Lower leg skin (tissue), 3 donors: ENCODE results near the gene PDPR.
"Not testable (repeated sequence)": the region's sequence is repeated elsewhere in the genome, so short reads cannot be mapped to it uniquely, and the experiment has no call there.

ENCODE experiments used
- CTCF ChIP-seq, 3 donors: fragments of 450-650 bp; IDR thresholded peaks; one replicate each; pipeline ENCODE4 v1.5.1; 2016; ENCODE audit warnings: antibody characterized with exemption in 3 of 3, mild to moderate bottlenecking in 3 of 3, moderate library complexity in 2 of 3
- POLR2A ChIP-seq, 2 donors: fragments of 450-650 bp; IDR thresholded peaks; one replicate each; pipeline ENCODE4 v1.6.1; 2016 to 2017; ENCODE audit warnings: antibody characterized with exemption in 2 of 2, mild to moderate bottlenecking in 1 of 2, moderate library complexity in 1 of 2

DNA sequence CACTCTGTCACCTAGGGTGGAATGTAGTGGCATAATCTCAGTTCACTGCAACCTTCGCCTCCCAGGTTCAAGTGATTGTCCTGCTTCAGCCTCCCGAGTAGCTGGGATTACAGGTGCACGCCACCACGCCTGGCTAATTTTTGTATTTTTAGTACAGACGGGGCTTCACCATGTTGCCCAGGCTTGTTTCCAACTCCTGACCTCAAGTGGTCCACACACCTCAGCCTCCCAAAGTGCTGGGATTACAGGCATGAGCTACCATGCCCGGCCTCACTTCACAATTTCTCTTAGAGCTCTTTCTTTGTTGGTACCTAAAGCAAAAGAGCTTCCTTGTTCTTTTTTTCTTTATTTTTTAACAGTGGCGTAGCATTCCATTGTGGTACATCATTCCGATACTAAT lies 35.2 kb downstream of the PDPR start:
- TF ChIP-seq POLR2A, CTCF (IDR thresholded peaks at IDR 0.05): not testable (repeated sequence)
